GM21786 (cell line): ENCODE data around the gene LMOD2.

ENCODE experiments used
- ATAC-seq: cut with Tn5 transposase; IDR thresholded peaks from one replicate; pipeline ENCODE4 v1.9.1; 2021; ENCODE audit not compliant: unreplicated experiment

Gene LMOD2

GRCh38 chr7:123637878-123638277 is 17.8 kb upstream of the LMOD2 start:
- ATAC-seq, result no peak

GRCh38 chr7:123639631-123640030 is 16.0 kb upstream of the LMOD2 start:
- no peak for ATAC-seq

- ATAC-seq, result no peak
Observed at GRCh38 chr7:123640583-123640982, 15.1 kb upstream of the LMOD2 start.

- no peak for ATAC-seq
Observed at GRCh38 chr7:123641901-123642300, 13.8 kb upstream of the LMOD2 start.

- ATAC-seq, result no peak
Observed at GRCh38 chr7:123643495-123644441, 11.9 kb upstream of the LMOD2 start.

GRCh38 chr7:123645516-123645915 is 10.2 kb upstream of the LMOD2 start:
- no peak for ATAC-seq

- ATAC-seq, result no peak
Observed at GRCh38 chr7:123647106-123647730, 8.4 kb upstream of the LMOD2 start.

- ATAC-seq, result no peak
Observed at GRCh38 chr7:123649964-123650363, 5.7 kb upstream of the LMOD2 start.

- ATAC-seq, result no peak
Observed at GRCh38 chr7:123650595-123650994, 5.1 kb upstream of the LMOD2 start.

GRCh38 chr7:123652406-123652805 is 3.3 kb upstream of the LMOD2 start:
- no peak for ATAC-seq

GRCh38 chr7:123653162-123653561 is 2.5 kb upstream of the LMOD2 start:
- no peak for ATAC-seq

GRCh38 chr7:123656544-123657303 is 1.1 kb downstream of the LMOD2 start:
- ATAC-seq, result no peak

GRCh38 chr7:123657304-123657685 is 1.6 kb downstream of the LMOD2 start:
- ATAC-seq, result no peak

- no peak for ATAC-seq
Observed at GRCh38 chr7:123658023-123658422, 2.4 kb downstream of the LMOD2 start.

GRCh38 chr7:123660514-123661354 is 5.1 kb downstream of the LMOD2 start:
- ATAC-seq, result no peak

GRCh38 chr7:123661765-123662164 is 6.1 kb downstream of the LMOD2 start:
- ATAC-seq, result no peak

GRCh38 chr7:123662293-123662692 is 6.6 kb downstream of the LMOD2 start:
- no peak for ATAC-seq

- ATAC-seq, result no peak
Observed at GRCh38 chr7:123662755-123663154, 7.1 kb downstream of the LMOD2 start.

- no peak for ATAC-seq
Observed at GRCh38 chr7:123663200-123663599, 7.5 kb downstream of the LMOD2 start.

- ATAC-seq, result no peak
Observed at GRCh38 chr7:123665157-123665556, 9.5 kb downstream of the LMOD2 start.

- ATAC-seq, result no peak
Observed at GRCh38 chr7:123665896-123666295, 10.2 kb downstream of the LMOD2 start.
